GM12873 (cell line): ENCODE data around the gene UXT.
A peak's percentile ranks its signal among the peaks of the same experiment; 100 is the strongest.

Experiments used
- CTCF ChIP-seq: IDR thresholded peaks from 2 replicates; pipeline ENCODE4 v1.5.1; 2012; ENCODE audit warnings: low read depth, mild to moderate bottlenecking, moderate library complexity, low read length, control low read depth; ENCODE audit not compliant: insufficient read depth; ENCODE audit errors: missing control alignments

The UXT gene

GRCh38 chrX:47619486-47620302, 39.3 kb downstream of the UXT start, which contains the start of gene SYN1:
Gene SYN1 (minus strand): TSS chrX:47619857. CDS start chrX:47619728, 129 bp downstream.
- peak; percentile 32 for TF ChIP-seq CTCF

GRCh38 chrX:47618923-47619485, 40.0 kb downstream of the UXT start:
- TF ChIP-seq CTCF, result no peak

DNA sequence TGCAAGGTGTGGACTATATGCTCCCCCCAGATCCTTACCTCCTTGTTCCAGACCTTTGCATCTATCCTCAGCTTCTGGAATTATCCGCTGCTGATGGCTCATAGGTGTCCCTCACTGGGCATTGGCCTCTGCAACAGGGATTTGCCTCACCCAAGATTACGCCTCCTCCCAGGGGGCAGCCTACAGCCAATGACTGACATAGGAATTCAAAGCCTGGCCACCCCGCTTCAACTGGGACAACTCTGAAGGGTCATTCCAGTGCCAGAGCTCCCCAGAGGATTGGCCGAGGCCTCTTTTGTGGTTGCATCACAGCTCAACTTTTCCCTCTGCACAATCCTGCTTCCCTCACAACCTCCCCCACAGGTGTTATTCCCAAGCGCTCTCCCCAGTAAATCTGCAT, 44.4 kb downstream of the UXT start:
- TF ChIP-seq CTCF, result no peak

DNA sequence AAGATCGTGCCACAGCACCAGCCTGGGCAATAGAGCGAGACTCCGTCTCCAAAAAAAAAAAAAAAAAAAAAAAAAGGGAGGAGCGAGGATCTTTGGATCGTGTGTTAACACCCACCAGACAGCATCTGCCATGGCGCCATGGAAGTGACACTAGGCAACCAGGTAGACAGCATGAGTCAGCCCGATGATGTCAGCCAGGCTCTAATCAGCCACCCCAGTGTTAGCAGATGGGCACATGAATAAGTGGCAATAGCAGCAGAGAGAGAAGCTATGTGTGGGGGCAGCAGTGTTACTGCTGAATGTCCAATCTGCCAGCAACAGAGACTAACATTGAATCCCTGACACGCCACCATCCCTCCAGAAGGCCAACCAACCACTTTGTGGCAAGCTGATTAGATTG, 45.9 kb downstream of the UXT start:
- TF ChIP-seq CTCF, result no peak

GRCh38 chrX:47612418-47612817, 46.6 kb downstream of the UXT start:
- TF ChIP-seq CTCF, result no peak

DNA sequence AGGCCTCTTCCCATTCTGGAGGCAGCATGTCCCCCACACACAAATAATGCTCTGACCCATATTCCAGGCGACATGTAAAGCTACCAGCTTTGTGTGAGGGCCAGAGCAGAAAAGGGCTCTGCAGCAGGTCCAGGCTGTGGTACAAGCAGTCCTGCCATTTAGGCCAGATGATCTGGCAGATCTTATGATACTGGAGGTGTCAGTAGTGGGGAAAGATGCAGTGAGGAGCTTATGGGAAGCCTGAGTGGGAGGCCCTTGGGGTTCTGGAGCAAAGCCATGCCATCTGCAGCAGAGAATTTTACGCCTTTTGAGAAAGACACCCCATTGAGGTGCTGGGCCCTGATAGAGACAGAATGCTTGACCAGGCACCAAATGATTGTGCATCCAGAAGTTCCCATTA, 47.1 kb downstream of the UXT start:
- TF ChIP-seq CTCF, result no peak

DNA sequence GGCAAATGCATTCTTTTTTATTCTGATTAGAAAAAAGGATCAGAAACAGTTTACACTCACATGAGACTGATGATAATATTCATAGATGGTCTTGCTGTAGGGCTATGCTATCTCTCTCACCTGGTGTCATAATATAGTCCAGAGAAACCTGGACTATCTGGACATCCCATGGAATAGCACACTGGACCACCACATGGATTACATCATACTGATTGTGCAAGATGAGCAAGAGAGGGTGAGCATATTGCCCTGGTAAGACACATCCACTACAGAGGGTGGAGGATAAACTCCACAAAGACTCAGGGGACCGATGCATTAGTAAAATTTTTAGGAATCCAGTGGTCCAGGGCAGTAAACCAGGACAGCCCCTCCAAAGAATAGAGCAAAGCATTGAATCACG, 47.5 kb downstream of the UXT start:
- no peak for TF ChIP-seq CTCF
